GM23248 (cell line): Measurements from ENCODE around the gene MICU1. TPM values are rescaled to one million over a fixed set of nuclear protein-coding genes. Genes with fewer than 3 reads are reported as not detected.

Experiments used
- DNase-seq: peaks from one replicate; pipeline ENCODE4 v3.0.0-alpha.2; 2015
- H2AFZ ChIP-seq: fragments of 200-600 bp; sonication (generic); 2 replicates; pipeline ENCODE4 v1.6.1; 2016; ENCODE audit warnings: antibody characterized with exemption
- H3F3A ChIP-seq: fragments of 200-600 bp; sonication (generic); 2 replicates; pipeline ENCODE4 v1.6.1; 2016; ENCODE audit warnings: mild to moderate bottlenecking, antibody characterized with exemption, mixed run types; ENCODE audit not compliant: insufficient read depth
- H3K27ac ChIP-seq: fragments of 200-600 bp; sonication (generic); 2 replicates; pipeline ENCODE4 v1.5.1; 2016; ENCODE audit warnings: mild to moderate bottlenecking
- H3K27me3 ChIP-seq: fragments of 200-600 bp; sonication (generic); replicated peaks from 2 replicates; pipeline ENCODE4 v1.6.1; 2016; ENCODE audit warnings: mild to moderate bottlenecking; ENCODE audit not compliant: insufficient read depth
- H3K36me3 ChIP-seq: fragments of 200-600 bp; sonication (generic); 2 replicates; pipeline ENCODE4 v1.6.1; 2016; ENCODE audit warnings: low read depth, mild to moderate bottlenecking
- H3K4me1 ChIP-seq: fragments of 200-600 bp; sonication (generic); 2 replicates; pipeline ENCODE4 v1.6.1; 2016; ENCODE audit warnings: mild to moderate bottlenecking; ENCODE audit not compliant: insufficient read depth
- H3K4me2 ChIP-seq: fragments of 200-600 bp; sonication (generic); one replicate; pipeline ENCODE4 v1.6.1; 2016; ENCODE audit warnings: mild to moderate bottlenecking; ENCODE audit not compliant: unreplicated experiment
- H3K4me3 ChIP-seq: fragments of 200-600 bp; sonication (generic); 2 replicates; pipeline ENCODE4 v1.5.1; 2016; ENCODE audit warnings: mild to moderate bottlenecking
- H3K79me2 ChIP-seq: fragments of 200-600 bp; sonication (generic); 2 replicates; pipeline ENCODE4 v1.6.1; 2016; ENCODE audit warnings: mild to moderate bottlenecking; ENCODE audit not compliant: insufficient read depth
- H3K9ac ChIP-seq: fragments of 200-600 bp; sonication (generic); 2 replicates; pipeline ENCODE4 v1.6.1; 2016; ENCODE audit warnings: mild to moderate bottlenecking
- H3K9me2 ChIP-seq: fragments of 200-600 bp; sonication (generic); 2 replicates; pipeline ENCODE4 v1.6.1; 2016; ENCODE audit warnings: mixed run types, mild to moderate bottlenecking, moderate library complexity; ENCODE audit not compliant: insufficient read depth
- H3K9me3 ChIP-seq: fragments of 200-600 bp; sonication (generic); one replicate; pipeline ENCODE4 v1.6.1; 2017; ENCODE audit warnings: low read depth
- H4K20me1 ChIP-seq: fragments of 200-600 bp; sonication (generic); 2 replicates; pipeline ENCODE4 v1.6.0; 2016; ENCODE audit not compliant: insufficient read depth
- EZH2 ChIP-seq: fragments of 200-600 bp; sonication (generic); IDR thresholded peaks from 2 replicates; pipeline ENCODE4 v1.6.1; 2018; ENCODE audit warnings: antibody characterized with exemption, mild to moderate bottlenecking; ENCODE audit not compliant: insufficient read depth, poor library complexity, severe bottlenecking
- EZH2phosphoT487 ChIP-seq: fragments of 200-600 bp; sonication (generic); IDR thresholded peaks from 2 replicates; pipeline ENCODE4 v1.6.1; 2018; ENCODE audit warnings: antibody characterized with exemption, moderate library complexity, mild to moderate bottlenecking, low read depth; ENCODE audit not compliant: insufficient read depth
- WGBS, 2 experiments: methylation state at CpG; one replicate each; pipeline ENCODE4 v1.1.6; 2015 to 2017; ENCODE audit warnings: low lambda C conversion rate in 2 of 2, low coverage in 1 of 2; ENCODE audit errors: missing lambda C conversion rate in 2 of 2; 5-methylcytosine and 5-hydroxymethylcytosine counted together
- in situ Hi-C: fragments of 300-500 bp; cut with MboI; formaldehyde crosslinking; loops from 2 replicates; pipeline ENCODE4 v1.15.0; 2020
- polyA plus RNA-seq: library from polyadenylated mRNA; unstranded; fragments of >200 nt; fragmentation: Nextera tagmentation; extraction: Ambion mirVana; gene quantifications from 2 replicates; pipeline ENCODE4 v1.2.1, GENCODE V29; 2016
- small RNA-seq: library from RNA; depleted of rRNA; stranded (forward); fragments of <200 nt; gene quantifications from one replicate; pipeline ENCODE3, GENCODE V24; 2014; ENCODE audit warnings: low read depth, low replicate concordance
- total RNA-seq: library from RNA; depleted of rRNA; stranded (reverse); fragments of >200 nt; shearing (Covaris generic); gene quantifications from 2 replicates; pipeline ENCODE4 v1.2.3, GENCODE V29; 2014; rRNA removed

The MICU1 gene
- total and polyA plus RNA-seq, 2 experiments from 2014 or later: 37.3 to 45.0 TPM

DNA sequence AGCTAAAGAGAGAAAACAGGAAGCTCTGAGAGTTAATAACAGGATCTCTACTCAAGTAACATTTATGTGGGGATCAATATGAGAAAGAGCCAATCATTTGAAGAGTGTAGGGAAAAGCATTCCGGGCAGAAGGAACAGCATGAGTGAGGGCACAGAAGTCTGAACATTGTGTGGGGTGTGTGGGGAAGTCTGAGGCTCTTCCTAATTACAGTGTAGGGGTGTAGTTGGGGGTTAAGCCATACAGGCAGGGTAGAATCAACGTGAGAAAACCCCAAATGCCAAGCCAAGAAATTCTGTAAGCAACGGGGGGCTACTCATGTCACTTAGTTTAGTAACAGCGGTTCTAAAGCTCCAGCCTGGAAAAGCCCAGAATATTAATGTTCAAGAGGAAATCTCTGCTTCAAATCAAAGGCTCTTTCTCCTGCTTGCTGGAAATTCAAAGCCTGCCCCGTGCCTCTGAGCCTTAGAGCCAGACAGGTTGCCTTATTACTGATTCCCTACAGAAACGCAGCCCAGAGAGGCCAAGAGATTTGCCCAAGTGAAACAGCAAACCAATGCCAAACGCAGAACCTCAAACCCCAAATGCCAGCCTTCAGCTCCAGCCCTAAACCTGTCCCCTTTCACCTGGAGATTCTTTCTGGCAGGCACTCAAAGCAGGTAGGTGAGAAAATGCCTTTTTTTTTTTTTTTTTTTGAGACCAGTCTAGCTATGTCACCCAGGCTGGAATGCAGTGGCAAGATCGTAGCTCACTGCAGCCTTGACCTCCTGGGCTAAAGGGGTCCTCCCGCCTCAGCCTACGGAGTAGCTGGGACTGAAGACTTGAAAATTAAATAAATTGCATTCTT is 307.2 kb downstream of the MICU1 start:
- no peak for DNase-seq
- Histone ChIP-seq H3K9ac (peak overlapping the region; percentile 89), H2AFZ (0 out of 2 replicates have a peak overlapping the region, but pooled peaks have one; percentile 61), H3F3A (peaks cover 23% of the 10 kb centered on the region), H3K36me3 (no peaks in the 10 kb centered on the region), H3K27me3 (no peaks in the 10 kb centered on the region), H3K4me1 (peaks cover 38% of the 10 kb centered on the region), H3K4me3 (peak overlapping the region; percentile 65), H3K9me3 (no peaks in the 10 kb centered on the region), H3K4me2 (peak overlapping the region; percentile 83), H3K9me2 (no peaks in the 10 kb centered on the region), H3K79me2 (no peaks in the 10 kb centered on the region), H4K20me1 (no peaks in the 10 kb centered on the region), H3K27ac (peak overlapping the region; percentile 96)
- WGBS, 2 experiments: 79 to 81% methylated on average over 10 of the region's 10 CpGs
- in situ Hi-C loops: no loop called here
- TF ChIP-seq EZH2phosphoT487: no peak
- no peak for TF ChIP-seq EZH2

Small RNA genes lying within 50 kb of the gene (small RNA-seq; reads per million reads assigned to genes)
- gene AL513185.2: not detected
- not detected for gene HMGN2P34
- gene RF00019: not detected
- not detected for gene RN7SL840P
- gene RNU6-805P: not detected

Other genes with a start within 250 kb of the MICU1 start
- gene MCU, start 66.1 kb upstream of the MICU1 start, total RNA-seq: 29.5 and 57.7 TPM in 2 replicates
- gene MCU, start 66.1 kb upstream of the MICU1 start, polyA plus RNA-seq: 30.9 and 34.0 TPM in 2 replicates